GM21515 (cell line): ENCODE data around the gene IL17RA.
"Not testable (repeated sequence)": the region's sequence is repeated elsewhere in the genome, so short reads cannot be mapped to it uniquely, and the experiment has no call there.

ENCODE experiments used
- ATAC-seq: cut with Tn5 transposase; IDR thresholded peaks from one replicate; pipeline ENCODE4 v1.9.1; 2021; ENCODE audit not compliant: unreplicated experiment

Gene IL17RA

GRCh38 chr22:17084554-17085276 lies at the start of gene IL17RA:
TSS of gene IL17RA (plus strand) at chr22:17085000. CDS start at chr22:17085092, 92 bp downstream.
- peak; percentile 84 for ATAC-seq

DNA sequence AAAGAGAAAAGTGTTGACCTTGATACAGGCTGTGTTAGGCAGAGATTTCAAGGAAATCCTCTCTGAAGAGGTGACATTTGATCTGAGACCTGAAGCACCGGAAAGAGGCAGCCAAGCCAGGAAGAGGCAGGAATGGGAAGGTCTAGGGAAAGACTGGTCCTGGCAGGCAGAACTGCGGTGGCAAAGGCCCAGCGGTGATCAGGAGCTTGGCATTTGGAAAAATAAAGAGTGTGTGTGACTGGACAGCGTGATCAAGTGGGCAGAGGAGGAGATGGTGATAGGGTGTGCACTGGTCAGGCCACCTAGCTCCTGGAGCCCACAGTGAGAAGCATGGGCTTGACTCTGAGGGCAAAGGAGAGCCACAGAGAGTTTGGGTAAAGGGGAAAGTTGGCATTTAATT lies 49.6 kb upstream of the IL17RA start:
- no peak for ATAC-seq

- not testable (repeated sequence) for ATAC-seq
Observed at GRCh38 chr22:17035976-17036841, 48.6 kb upstream of the IL17RA start.

- not testable (repeated sequence) for ATAC-seq
Observed at GRCh38 chr22:17036842-17037711, 47.7 kb upstream of the IL17RA start.

DNA sequence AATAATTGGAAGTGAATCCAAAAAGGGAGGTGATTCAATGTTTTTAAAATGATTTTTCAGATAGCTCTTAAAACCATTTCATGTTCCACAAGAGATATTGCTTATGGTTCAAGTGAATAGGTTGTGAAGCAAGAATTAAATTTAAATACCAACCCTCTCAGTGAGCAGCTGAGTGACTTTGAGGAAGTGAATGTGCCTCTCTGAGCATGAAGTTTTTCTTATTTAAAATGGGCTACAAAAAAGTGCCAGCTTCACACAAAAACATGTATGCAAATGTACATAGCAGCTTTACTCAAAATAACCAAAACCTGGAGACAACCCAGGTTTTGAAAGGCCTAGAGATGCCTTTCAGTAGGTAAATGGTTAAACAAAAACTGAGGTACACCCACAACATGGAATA lies 41.3 kb upstream of the IL17RA start:
- no peak for ATAC-seq

GRCh38 chr22:17046566-17047348 lies 38.0 kb upstream of the IL17RA start:
- ATAC-seq: no peak

- ATAC-seq: no peak
Observed at GRCh38 chr22:17047656-17048055, 37.1 kb upstream of the IL17RA start.

- ATAC-seq: no peak
Observed at GRCh38 chr22:17056058-17056457, 28.7 kb upstream of the IL17RA start.

GRCh38 chr22:17056807-17057206 lies 28.0 kb upstream of the IL17RA start:
- ATAC-seq: no peak

DNA sequence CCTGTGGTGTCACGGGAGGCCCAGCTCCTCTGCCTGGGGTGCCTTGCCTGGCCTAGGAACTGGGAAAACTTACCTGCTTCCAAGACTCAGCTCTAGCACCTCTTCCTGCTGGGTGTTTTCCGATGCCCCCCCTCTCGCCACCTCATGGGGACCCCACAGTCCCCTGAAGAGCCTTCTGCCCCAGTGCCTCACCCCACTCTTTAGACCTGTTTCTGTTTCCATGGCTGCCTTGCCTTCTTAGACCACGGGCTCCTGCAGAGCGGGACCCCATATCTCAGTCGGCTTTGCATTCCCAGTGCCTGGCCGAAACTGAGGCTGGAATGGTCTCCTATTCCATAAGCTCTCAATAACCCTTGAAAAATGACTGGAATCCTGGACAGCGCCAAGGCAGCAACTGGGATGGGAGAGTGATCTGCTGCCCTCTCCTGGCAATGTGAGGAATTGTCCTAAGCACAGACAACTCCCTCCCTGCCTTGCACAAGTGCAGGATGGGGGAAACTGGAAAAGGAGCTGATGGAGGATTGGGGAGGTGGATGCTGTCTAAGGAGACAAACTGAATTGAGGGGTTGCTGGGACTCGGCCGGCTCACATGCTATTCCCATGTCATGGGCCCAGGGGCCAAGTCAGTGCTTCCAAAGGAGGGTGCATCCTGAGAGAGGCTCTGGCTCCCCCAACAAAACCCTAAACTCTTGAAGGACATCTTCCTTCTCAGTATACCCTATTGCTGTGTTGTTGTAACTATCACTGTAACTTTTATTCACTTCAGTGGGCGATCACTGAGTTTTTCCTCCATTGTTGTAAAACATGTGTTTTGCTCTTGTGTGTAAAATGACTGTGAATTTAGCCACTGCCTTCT lies 26.6 kb upstream of the IL17RA start:
- ATAC-seq: no peak

DNA sequence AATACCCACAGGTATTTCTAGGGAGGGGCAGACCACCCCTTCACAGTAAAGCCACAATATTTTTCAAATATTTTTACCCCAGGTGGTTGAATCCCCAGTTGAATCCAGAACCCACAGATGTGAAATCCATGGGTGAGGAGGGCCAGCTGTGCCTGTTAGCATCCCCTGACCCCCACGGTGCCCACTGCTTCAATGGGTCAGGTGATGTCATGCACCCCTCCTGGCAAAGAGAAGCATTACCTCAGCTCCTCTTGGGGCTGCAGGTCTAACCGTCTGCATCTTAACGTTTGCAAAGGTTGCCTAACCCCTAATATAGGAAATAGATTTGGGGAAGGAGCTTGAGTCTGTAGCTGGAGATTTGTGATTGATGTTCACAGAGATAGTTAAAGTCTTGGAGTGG lies 24.7 kb upstream of the IL17RA start:
- no peak for ATAC-seq

DNA sequence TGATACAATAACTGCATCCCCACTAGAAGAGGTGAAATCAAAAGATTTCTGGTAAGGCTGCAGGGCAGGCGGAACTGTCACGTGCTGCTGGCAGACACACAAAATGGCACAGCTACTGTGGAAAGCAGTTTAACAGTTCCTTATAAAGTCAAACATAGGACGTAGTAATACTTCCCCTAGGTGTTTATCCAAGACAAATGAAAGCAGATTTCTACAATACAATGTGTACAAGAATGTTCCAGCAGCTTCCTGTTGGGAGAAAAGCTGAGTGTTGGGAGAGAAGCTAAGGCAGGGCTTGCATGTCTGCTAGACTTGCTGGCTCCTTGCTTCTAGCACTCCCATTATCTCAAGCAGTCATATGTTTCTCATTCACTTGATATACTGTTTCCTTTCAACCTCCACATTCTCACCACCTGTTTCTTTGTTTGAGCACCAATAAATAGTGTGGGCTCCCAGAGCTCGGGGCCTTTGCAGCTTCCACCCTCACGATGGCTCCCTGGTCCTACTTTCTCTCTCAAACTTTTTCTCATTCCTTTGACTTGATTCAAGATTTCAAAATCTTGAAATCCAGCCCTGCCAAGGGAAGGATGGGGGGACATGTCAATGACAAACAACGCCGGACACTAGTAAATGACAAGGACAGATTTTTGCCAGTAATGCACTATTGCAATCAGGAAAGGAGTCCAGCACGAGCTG lies 21.2 kb upstream of the IL17RA start:
- no peak for ATAC-seq

- no peak for ATAC-seq
Observed at GRCh38 chr22:17064498-17065100, 20.2 kb upstream of the IL17RA start.

GRCh38 chr22:17065433-17065832 lies 19.4 kb upstream of the IL17RA start:
- ATAC-seq: no peak

DNA sequence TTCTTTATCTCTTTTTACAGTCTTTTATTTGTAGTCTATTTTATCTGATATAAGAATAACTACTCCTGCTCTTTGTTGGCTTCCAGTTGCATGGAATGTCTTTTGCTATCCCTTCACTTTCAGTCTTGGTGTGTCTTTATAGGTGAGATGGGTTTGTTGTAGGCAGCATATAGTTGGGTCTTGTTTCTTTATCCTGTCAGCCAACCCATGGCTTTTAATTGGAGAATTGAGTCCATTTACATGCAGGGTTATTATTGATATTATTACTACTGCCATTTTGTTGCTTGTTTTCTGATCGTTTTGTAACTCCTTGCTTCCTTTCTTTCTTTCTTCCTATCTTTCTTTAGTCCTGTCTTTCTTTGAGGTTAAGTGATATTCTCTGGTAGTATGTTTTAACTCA lies 11.9 kb upstream of the IL17RA start:
- no peak for ATAC-seq

GRCh38 chr22:17074648-17075002 lies 10.2 kb upstream of the IL17RA start:
- no peak for ATAC-seq

GRCh38 chr22:17077255-17077654 lies 7.5 kb upstream of the IL17RA start:
- no peak for ATAC-seq

DNA sequence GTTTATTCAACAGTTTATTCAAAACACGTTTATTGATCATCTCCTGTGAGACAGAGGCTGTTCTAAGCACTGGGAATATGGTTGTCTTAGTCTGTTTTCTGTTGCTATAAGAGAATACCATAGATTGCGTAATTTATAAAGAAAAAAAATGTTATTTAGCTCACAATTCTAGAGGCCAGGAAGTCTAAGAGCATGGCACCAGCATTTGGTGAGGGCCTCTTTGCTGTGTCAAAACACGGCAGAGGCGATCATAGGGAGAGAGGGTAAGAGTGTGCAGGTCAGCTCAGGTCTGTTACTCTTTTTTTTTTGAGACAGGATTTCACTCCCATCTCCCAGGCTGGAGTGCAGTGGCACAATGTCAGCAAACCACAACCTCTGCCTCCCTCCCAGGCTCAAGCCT lies 5.2 kb upstream of the IL17RA start:
- no peak for ATAC-seq

GRCh38 chr22:17083255-17083654 lies 1.5 kb upstream of the IL17RA start:
- ATAC-seq: no peak
